Activated CD4-positive, alpha-beta T cell treated with anti-CD3 and anti-CD28 coated beads, Interleukin-2, amount 10 ng/mL, durations not matched to agents 7 days and 5 days (primary cell): ENCODE measurements around the gene CARD16. TPM values are rescaled to one million over a fixed set of nuclear protein-coding genes. Genes with fewer than 3 reads are reported as not detected.
"Not testable (repeated sequence)": the region's sequence is repeated elsewhere in the genome, so short reads cannot be mapped to it uniquely, and the experiment has no call there.

Experiments
- CTCF ChIA-PET: fragments of 350-600 bp; sonication (Branson Sonifier 250); formaldehyde crosslinking; loops from one replicate; lab custom pipeline; 2021; ENCODE audit warnings: antibody characterized with exemption; lab: Charles Lee
- POLR2A ChIA-PET: fragments of 350-600 bp; sonication (Branson Sonifier 250); formaldehyde crosslinking; loops from one replicate; lab custom pipeline; 2021; ENCODE audit warnings: antibody characterized with exemption; lab: Charles Lee
- DNase-seq: peaks from one replicate; pipeline ENCODE4 v3.0.0-alpha.2; 2020
- H3K27ac Mint-ChIP-seq: one replicate; pipeline ENCODE4 v1.8.0; 2021; ENCODE audit warnings: mild to moderate bottlenecking, moderate library complexity, mixed read lengths
- H3K27me3 Mint-ChIP-seq: one replicate; pipeline ENCODE4 v1.8.0; 2021; ENCODE audit warnings: mixed read lengths
- H3K36me3 Mint-ChIP-seq: one replicate; pipeline ENCODE4 v1.8.0; 2021; ENCODE audit warnings: low read depth, mixed read lengths
- H3K4me1 Mint-ChIP-seq: one replicate; pipeline ENCODE4 v1.8.0; 2021; ENCODE audit warnings: mixed read lengths
- H3K4me3 Mint-ChIP-seq: one replicate; pipeline ENCODE4 v1.8.0; 2021; ENCODE audit warnings: mild to moderate bottlenecking, moderate library complexity, mixed read lengths
- H3K9me3 Mint-ChIP-seq: one replicate; pipeline ENCODE4 v1.8.0; 2021; ENCODE audit warnings: mixed read lengths
- total RNA-seq, 2 experiments: library from RNA; stranded (reverse); gene quantifications; one replicate each; pipeline ENCODE4 v1.2.3, GENCODE V29; 2021

The CARD16 gene
- total RNA-seq, 2 experiments from 2014 or later, result 92.5 to 98.8 TPM

DNA sequence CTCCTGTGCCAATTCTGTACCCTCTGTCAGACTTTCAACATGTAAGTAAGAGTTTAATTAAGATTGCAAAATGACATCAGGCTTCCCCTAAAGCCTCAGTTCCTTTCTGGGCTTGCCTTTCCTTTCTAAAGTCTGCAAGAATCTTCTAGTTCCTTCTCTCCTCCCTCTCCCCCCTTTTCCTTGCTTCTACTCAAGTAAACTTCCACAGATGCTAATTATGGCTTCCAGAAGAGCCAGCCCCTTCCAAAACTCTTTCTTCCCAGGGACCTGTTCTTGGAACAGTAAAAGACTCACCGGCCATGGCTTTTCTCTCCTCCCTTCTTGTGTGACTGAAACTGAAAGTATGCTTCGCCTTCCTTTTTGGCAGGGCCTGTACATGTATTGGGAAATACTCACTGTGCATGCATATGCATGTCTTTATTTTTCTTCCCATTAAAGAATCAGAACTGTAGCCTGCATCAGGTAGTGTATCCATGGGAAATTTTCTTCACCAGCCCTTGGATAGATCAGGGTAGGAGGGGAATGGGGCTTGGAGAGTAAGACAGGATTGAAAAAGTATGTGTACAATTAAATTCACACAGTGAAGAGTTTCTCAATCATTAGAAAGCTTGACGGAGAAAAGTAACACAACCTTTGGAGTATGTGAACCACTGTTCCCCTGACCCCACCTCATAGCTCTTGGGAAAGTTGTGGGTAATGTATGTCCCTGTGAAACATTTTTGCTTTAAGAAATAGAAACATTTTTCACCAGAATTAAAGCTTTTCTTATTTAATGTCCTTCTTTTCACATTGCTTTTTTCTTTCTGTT is 10.1 kb downstream of the CARD16 start, which contains the start of gene CASP1:
Gene CASP1 (minus strand): TSS at position 332 of the 808 bp plus-strand sequence. CDS start 31 bp downstream, at position 301.
- H3K36me3 Mint-ChIP-seq, result peaks cover 64% of the 10 kb centered on the region
- H3K9me3 Mint-ChIP-seq, result peaks cover 7% of the 10 kb centered on the region
- peaks cover 42% of the 10 kb centered on the region for H3K4me1 Mint-ChIP-seq
- CTCF ChIA-PET, result interaction anchor here (1.2 kb wide), 1 partner anchor 68 kb away, joined by 3 read pairs; no protein-coding TSS in a partner anchor
- H3K4me3 Mint-ChIP-seq, result peak within 1 kb of the TSS; percentile 94
- peak; percentile 52 for DNase-seq
- no peaks in the 10 kb centered on the region for H3K27me3 Mint-ChIP-seq
- peak within 1 kb of the TSS; percentile 96 for H3K27ac Mint-ChIP-seq
- POLR2A ChIA-PET, result no interaction called here

DNA sequence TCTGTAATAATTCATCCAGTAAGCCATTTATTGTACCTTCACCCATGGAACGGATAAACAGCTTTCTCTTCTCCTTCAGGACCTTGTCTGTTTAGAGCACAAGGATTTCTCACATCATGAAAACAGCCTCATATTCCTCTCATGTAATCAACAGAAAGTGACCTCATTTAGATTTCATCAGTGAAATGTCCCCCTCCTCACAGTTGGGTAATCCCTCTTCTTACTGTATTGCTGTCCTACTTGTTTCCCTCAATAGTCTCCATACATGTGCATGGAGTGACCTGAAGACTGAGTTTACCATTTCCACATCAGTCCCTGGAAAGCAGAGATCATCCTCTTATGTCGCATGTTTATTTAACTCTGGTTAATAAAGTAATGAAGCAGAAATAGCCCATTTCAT is 10.7 kb downstream of the CARD16 start:
- H3K27ac Mint-ChIP-seq, result peak overlapping the region; percentile 96
- H3K4me3 Mint-ChIP-seq, result peak overlapping the region; percentile 94
- CTCF ChIA-PET, POLR2A ChIA-PET, DNase-seq, H3K27me3 Mint-ChIP-seq, H3K9me3 Mint-ChIP-seq: not testable (repeated sequence)
- peaks cover 64% of the 10 kb centered on the region for H3K36me3 Mint-ChIP-seq
- peaks cover 41% of the 10 kb centered on the region for H3K4me1 Mint-ChIP-seq

DNA sequence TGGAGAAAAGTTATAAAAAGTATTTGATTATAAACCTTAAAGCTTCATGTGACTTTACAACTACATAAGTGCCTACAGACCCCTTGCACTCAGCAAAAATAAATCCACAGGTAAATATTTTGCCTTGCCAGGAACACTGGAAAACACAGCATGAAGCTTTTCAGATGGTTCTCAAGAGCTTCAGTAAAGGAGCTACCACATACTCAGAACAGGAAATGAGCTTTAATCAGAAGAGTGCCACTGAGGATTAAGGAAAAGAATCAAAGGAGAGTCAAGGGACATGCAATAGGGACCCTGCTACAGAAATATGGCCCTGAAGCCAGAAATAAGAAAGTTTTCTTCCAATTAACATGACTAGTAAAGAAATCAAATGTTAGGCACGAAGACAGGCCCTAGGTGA is 11.4 kb downstream of the CARD16 start:
- H3K4me1 Mint-ChIP-seq, result peaks cover 47% of the 10 kb centered on the region
- CTCF ChIA-PET, result no interaction called here
- no peaks in the 10 kb centered on the region for H3K27me3 Mint-ChIP-seq
- peaks cover 3% of the 10 kb centered on the region for H3K9me3 Mint-ChIP-seq
- peak overlapping the region; percentile 94 for H3K4me3 Mint-ChIP-seq
- no peak for DNase-seq
- peaks cover 65% of the 10 kb centered on the region for H3K36me3 Mint-ChIP-seq
- POLR2A ChIA-PET, result no interaction called here
- peak overlapping the region; percentile 96 for H3K27ac Mint-ChIP-seq

DNA sequence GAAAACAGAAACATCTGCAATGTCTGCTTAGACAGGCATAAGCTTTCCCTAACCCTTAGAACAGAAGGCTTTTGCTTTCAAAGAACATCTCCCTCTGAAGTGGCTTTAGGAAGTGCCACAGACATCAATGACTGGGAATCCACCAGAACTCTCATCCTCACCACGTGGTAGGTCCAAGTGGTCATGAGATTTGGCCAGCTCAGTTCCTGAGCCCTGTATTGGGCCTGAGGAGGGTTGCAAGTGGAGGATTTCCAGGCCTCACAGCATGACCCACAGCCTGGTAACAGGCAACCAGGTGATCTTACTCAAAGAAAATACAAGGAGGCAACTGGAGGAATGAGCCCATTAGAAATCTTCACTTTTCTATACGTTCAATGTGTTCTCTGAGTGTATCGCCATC is 11.8 kb downstream of the CARD16 start:
- Mint-ChIP-seq H3K9me3 (peaks cover 3% of the 10 kb centered on the region), H3K4me1 (peaks cover 49% of the 10 kb centered on the region), H3K27me3 (no peaks in the 10 kb centered on the region), H3K36me3 (peaks cover 65% of the 10 kb centered on the region), H3K27ac (peak overlapping the region; percentile 96), H3K4me3 (peak overlapping the region; percentile 94)
- ChIA-PET CTCF (no interaction called here), POLR2A (no interaction called here)
- no peak for DNase-seq

DNA sequence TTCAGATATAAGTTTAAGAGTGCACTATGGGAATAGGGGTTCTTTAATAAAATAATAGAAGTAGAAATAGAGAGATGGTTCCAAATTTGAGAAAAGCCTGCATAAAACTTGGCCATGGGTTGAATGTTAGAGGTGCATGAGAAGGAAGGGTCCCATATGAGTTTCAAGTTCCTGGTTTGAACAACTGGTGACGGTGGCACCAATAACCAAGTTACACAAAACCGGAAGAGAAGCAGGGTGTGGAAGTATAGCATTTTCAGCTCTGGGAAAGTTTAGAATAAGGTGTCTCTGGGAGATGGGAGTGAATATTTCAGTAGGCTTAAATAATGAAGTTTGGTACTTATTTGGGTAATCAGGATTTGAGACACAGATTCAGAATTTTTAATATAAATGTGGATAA is 12.6 kb downstream of the CARD16 start:
- H3K27me3 Mint-ChIP-seq, result no peaks in the 10 kb centered on the region
- no peak overlapping the region for H3K27ac Mint-ChIP-seq
- H3K4me1 Mint-ChIP-seq, result peaks cover 53% of the 10 kb centered on the region
- H3K36me3 Mint-ChIP-seq, result peaks cover 62% of the 10 kb centered on the region
- no peak for DNase-seq
- ChIA-PET CTCF (no interaction called here), POLR2A (no interaction called here)
- peak overlapping the region; percentile 94 for H3K4me3 Mint-ChIP-seq
- no peaks in the 10 kb centered on the region for H3K9me3 Mint-ChIP-seq

DNA sequence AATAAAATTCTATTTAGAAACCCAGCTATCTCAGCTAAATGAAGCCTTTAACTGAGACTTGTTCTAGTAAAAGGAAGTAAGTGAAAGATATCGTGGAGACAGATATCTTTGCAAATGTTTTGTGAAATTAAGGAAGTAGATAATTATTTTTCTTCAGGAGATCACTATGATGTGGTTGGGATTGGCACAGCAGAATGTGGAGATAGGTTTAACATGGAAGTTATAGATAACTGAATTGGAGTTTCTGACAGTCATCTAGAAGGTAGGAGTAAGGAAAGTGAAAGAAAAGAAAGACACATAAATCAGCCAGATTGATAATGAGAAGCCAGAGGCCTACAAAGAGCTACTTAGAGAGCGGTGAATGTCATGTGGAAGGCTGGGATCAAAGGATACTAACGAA is 17.5 kb downstream of the CARD16 start:
- peak overlapping the region; percentile 2 for H3K27ac Mint-ChIP-seq
- peaks cover 28% of the 10 kb centered on the region for H3K4me1 Mint-ChIP-seq
- CTCF ChIA-PET, result no interaction called here
- H3K27me3 Mint-ChIP-seq, result no peaks in the 10 kb centered on the region
- no peaks in the 10 kb centered on the region for H3K9me3 Mint-ChIP-seq
- DNase-seq, result no peak
- peaks cover 78% of the 10 kb centered on the region for H3K36me3 Mint-ChIP-seq
- POLR2A ChIA-PET, result no interaction called here
- H3K4me3 Mint-ChIP-seq, result peak overlapping the region; percentile 10

DNA sequence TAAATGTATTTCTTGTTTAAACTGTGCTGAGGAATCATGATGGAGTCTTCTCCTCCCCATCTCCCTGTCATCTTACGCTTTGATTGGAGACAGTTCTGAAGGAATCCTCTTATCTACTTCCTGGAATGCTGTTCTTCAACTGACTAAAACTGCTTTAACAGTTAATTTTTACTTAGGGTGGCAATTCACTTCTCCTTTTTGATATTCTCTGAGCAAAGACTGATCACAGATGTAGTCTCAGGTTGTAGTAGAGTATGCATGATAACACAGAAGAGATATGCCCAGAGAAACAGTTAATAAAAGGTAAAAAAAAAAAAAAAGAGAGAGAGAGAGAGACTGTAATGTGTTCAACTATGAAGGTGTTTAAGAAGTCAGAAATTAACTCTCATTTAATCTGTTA is 20.7 kb downstream of the CARD16 start:
- no peaks in the 10 kb centered on the region for H3K9me3 Mint-ChIP-seq
- H3K27ac Mint-ChIP-seq, result no peak overlapping the region
- no peak overlapping the region for H3K4me3 Mint-ChIP-seq
- H3K27me3 Mint-ChIP-seq, result no peaks in the 10 kb centered on the region
- POLR2A ChIA-PET, result no interaction called here
- no peak for DNase-seq
- CTCF ChIA-PET, result interaction anchor here (0.6 kb wide), 1 partner anchor 128 kb away, joined by 3 read pairs; no protein-coding TSS in a partner anchor
- peaks cover 15% of the 10 kb centered on the region for H3K4me1 Mint-ChIP-seq
- H3K36me3 Mint-ChIP-seq, result peaks cover 50% of the 10 kb centered on the region

DNA sequence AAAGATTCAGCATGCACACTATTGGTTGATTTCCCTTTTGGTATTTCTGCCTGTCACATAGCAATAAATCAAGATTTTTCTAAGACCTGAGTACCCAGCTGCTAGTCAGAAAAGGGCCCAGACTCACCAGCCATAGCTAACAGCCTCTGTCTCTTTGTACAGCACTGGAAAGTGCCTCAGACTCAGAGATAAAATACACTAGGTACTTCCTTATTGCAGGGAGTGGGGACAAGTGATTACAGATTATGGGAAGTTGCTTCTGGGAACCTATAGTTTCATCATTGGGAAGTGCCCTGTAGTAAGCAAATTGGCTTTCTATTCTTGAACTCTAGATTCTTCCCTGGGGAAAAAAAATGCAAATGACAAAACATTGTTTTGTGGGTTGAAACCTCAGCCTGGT is 22.1 kb downstream of the CARD16 start, which contains the start of gene CASP5:
Gene CASP5 (minus strand): TSS at position 166 of the 400 bp plus-strand sequence. CDS start 32 bp downstream, at position 134.
- Mint-ChIP-seq H3K36me3 (peaks cover 39% of the 10 kb centered on the region), H3K4me1 (peaks cover 5% of the 10 kb centered on the region), H3K27me3 (no peaks in the 10 kb centered on the region), H3K9me3 (no peaks in the 10 kb centered on the region), H3K4me3 (no peak within 1 kb of the TSS), H3K27ac (no peak within 1 kb of the TSS)
- ChIA-PET POLR2A (no interaction called here), CTCF (no interaction called here)
- no peak for DNase-seq

DNA sequence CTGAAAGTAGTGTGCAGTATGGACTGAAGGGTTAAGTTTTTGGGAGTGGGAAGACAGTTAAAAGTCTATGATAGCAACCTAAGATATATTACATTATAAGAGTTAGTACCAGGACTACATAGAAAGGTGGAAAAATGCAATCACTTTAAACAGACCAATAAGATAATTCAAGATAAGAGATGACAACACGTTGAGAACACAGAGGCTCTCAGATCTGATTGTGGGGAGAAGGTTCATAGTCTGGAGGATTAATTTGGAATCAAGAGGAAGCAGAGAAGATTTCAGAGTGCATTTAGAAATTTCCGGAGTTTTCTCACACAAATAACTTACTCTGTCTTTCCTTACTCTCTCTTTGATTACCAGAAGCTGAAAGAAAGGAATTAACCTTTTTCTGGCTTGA is 22.6 kb downstream of the CARD16 start:
- POLR2A ChIA-PET, result no interaction called here
- no peak for DNase-seq
- no peak overlapping the region for H3K27ac Mint-ChIP-seq
- CTCF ChIA-PET, result no interaction called here
- peaks cover 34% of the 10 kb centered on the region for H3K36me3 Mint-ChIP-seq
- H3K4me3 Mint-ChIP-seq, result no peak overlapping the region
- no peaks in the 10 kb centered on the region for H3K27me3 Mint-ChIP-seq
- no peaks in the 10 kb centered on the region for H3K9me3 Mint-ChIP-seq
- no peaks in the 10 kb centered on the region for H3K4me1 Mint-ChIP-seq

DNA sequence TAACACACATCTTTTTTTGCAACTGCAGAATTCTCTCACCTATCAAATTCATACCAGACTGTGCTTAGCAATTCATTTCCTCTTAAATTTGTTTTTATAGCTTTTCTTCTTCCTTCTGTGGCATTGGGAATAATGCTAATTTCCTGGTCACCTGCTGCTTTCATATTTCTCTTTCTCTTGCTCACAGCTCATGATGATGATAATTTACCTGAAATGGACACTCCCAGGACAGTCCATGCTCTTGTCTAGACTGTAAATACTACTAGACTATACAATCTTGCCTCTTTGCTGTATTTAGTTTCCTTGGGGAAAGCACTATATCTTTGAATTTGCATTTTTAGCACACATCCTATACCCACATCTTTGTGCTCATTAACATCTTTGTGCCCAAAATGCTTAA is 37.7 kb downstream of the CARD16 start:
- ChIA-PET POLR2A (no interaction called here), CTCF (interaction anchor here (0.5 kb wide), 1 partner anchor 274 kb away, joined by 3 read pairs; no protein-coding TSS in a partner anchor)
- DNase-seq, result no peak
- no peaks in the 10 kb centered on the region for H3K4me1 Mint-ChIP-seq
- no peak overlapping the region for H3K27ac Mint-ChIP-seq
- no peak overlapping the region for H3K4me3 Mint-ChIP-seq
- H3K9me3 Mint-ChIP-seq, result no peaks in the 10 kb centered on the region
- H3K36me3 Mint-ChIP-seq, result no peaks in the 10 kb centered on the region
- H3K27me3 Mint-ChIP-seq, result no peaks in the 10 kb centered on the region

DNA sequence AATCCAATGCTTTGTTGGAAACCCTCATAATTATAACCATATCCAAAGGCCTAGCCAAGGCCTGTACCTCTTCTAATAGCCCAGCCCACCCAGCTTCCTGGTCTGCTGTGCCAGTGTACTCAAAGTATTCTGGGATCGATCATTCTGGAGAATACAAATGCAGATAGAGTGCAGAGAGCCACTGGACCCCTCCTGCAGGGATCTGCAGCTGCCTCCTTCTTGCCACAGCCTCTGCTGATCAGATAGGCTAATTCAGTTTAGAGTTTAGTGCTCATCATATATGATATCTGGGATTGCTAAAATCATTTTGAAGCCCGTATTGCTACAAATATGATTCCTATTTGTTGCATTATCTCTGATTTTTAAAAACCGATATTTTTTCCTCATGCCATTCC is 39.7 kb downstream of the CARD16 start:
- no peaks in the 10 kb centered on the region for H3K27me3 Mint-ChIP-seq
- no peak for DNase-seq
- H3K4me3 Mint-ChIP-seq, result no peak overlapping the region
- ChIA-PET POLR2A (no interaction called here), CTCF (no interaction called here)
- H3K9me3 Mint-ChIP-seq, result no peaks in the 10 kb centered on the region
- H3K27ac Mint-ChIP-seq, result no peak overlapping the region
- peaks cover 5% of the 10 kb centered on the region for H3K4me1 Mint-ChIP-seq
- H3K36me3 Mint-ChIP-seq, result no peaks in the 10 kb centered on the region

DNA sequence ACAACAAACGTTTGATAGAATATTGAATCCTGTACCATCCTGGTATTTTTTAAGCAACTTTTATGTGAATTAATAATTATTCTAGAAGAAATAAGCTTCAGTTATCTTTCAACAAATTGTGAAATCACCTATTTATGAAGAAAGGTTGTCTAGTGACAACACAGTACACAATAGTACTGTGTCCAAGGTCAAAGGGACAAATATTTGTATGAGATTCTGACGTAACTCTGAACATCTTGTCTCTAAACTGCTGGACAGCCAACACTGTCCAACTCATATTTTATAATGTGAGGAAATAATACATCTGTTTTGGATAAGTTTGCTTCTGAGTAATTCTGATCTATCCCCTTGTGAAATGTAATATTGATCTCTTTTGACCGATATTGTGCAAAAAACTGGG is 41.1 kb downstream of the CARD16 start:
- DNase-seq, result no peak
- POLR2A ChIA-PET, result no interaction called here
- Mint-ChIP-seq H3K4me1 (peaks cover 9% of the 10 kb centered on the region), H3K4me3 (no peak overlapping the region), H3K27ac (no peak overlapping the region), H3K36me3 (no peaks in the 10 kb centered on the region), H3K27me3 (no peaks in the 10 kb centered on the region), H3K9me3 (no peaks in the 10 kb centered on the region)
- CTCF ChIA-PET, result no interaction called here

DNA sequence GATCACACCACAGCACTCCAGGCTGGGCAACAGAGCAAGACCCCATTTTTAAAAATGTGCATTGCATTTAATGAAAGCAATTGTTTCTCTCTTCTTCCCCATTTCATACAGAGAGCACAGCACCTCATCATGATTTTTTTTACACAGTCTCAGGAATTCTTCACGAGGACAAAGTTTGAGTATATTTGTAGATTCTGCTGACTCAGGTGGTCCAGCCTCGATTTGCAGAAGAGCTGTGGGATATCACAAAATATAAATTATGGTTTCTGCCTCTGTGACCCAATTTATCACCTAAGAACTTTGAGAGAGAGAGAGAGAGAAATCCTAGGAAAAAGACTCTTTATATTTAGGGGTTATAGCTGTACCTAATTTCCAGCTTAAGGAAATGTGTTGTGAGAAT is 42.0 kb downstream of the CARD16 start:
- Mint-ChIP-seq H3K4me3 (no peak overlapping the region), H3K36me3 (no peaks in the 10 kb centered on the region), H3K4me1 (peaks cover 9% of the 10 kb centered on the region), H3K27ac (no peak overlapping the region), H3K9me3 (no peaks in the 10 kb centered on the region), H3K27me3 (no peaks in the 10 kb centered on the region)
- DNase-seq, result no peak
- ChIA-PET POLR2A (no interaction called here), CTCF (interaction anchor here (0.7 kb wide), 1 partner anchor 579 kb away, joined by 5 read pairs; no protein-coding TSS in a partner anchor)
